Liver (tissue), 9 donors: ENCODE results near the gene C14orf132. TPM values are rescaled to one million over a fixed set of nuclear protein-coding genes. Genes with fewer than 3 reads are reported as not detected.
A peak's percentile ranks its signal among the peaks of the same experiment; 100 is the strongest.

Experiments
- DNase-seq: peaks from one replicate; pipeline ENCODE4 v3.0.0-alpha.2; 2017; ENCODE audit warnings: low spot score
- H3K27ac ChIP-seq, 2 donors: one replicate each; pipeline ENCODE4 v1.7.0; 2013; ENCODE audit warnings: inconsistent platforms in 2 of 2, low read length in 2 of 2, control low read depth in 1 of 2, low read depth in 1 of 2, mild to moderate bottlenecking in 1 of 2
- H3K27me3 ChIP-seq, 4 donors: one replicate each; pipeline versions ENCODE4 v1.6.1 to v1.7.0; 2013; ENCODE audit warnings: low read length in 3 of 4, inconsistent platforms in 1 of 4, mild to moderate bottlenecking in 1 of 4, moderate library complexity in 1 of 4; ENCODE audit not compliant: control insufficient read depth in 4 of 4, insufficient read depth in 4 of 4
- H3K36me3 ChIP-seq, 4 donors: one replicate each; pipeline versions ENCODE4 v1.6.1 to v1.7.0; 2013; ENCODE audit warnings: low read length in 3 of 4, mild to moderate bottlenecking in 3 of 4, low read depth in 1 of 4, moderate library complexity in 1 of 4; ENCODE audit not compliant: control insufficient read depth in 4 of 4, insufficient read depth in 3 of 4
- H3K4me1 ChIP-seq, 4 donors: one replicate each; pipeline versions ENCODE4 v1.6.1 to v1.7.0; 2013; ENCODE audit warnings: low read length in 3 of 4, mild to moderate bottlenecking in 3 of 4, moderate library complexity in 1 of 4; ENCODE audit not compliant: control insufficient read depth in 4 of 4, insufficient read depth in 4 of 4
- H3K4me3 ChIP-seq, 3 donors: one replicate each; pipeline versions ENCODE4 v1.6.1 to v1.7.0; 2013; ENCODE audit warnings: low read length in 3 of 3, control low read depth in 1 of 3, low read depth in 1 of 3, mild to moderate bottlenecking in 1 of 3
- H3K9ac ChIP-seq, 2 donors: one replicate each; pipeline ENCODE4 v1.7.0; 2013; ENCODE audit warnings: low read length in 2 of 2, mild to moderate bottlenecking in 2 of 2, moderate library complexity in 2 of 2, control low read depth in 1 of 2, low read depth in 1 of 2
- H3K9me3 ChIP-seq, 4 donors: one replicate each; pipeline versions ENCODE4 v1.6.1 to v1.7.0; 2013; ENCODE audit warnings: low read length in 3 of 4; ENCODE audit not compliant: control insufficient read depth in 4 of 4
- ATF3 ChIP-seq: IDR thresholded peaks from 2 replicates; pipeline ENCODE4 v1.6.1; 2016; ENCODE audit warnings: antibody characterized with exemption
- CTCF ChIP-seq: fragments of 150-350 bp; IDR thresholded peaks from 2 replicates; pipeline ENCODE4 v1.5.1; 2017; ENCODE audit warnings: improper control_type of control experiment, low read depth, low read length; ENCODE audit not compliant: missing input control
- EGR1 ChIP-seq, 2 donors: IDR thresholded peaks; 2 replicates each; pipeline ENCODE4 v1.6.1; 2016 to 2018; ENCODE audit warnings: antibody characterized with exemption in 2 of 2, low read depth in 2 of 2
- FOXA1 ChIP-seq: IDR thresholded peaks from 2 replicates; pipeline ENCODE4 v1.6.1; 2016; ENCODE audit warnings: antibody characterized with exemption
- FOXA2 ChIP-seq: IDR thresholded peaks from 2 replicates; pipeline ENCODE4 v1.6.1; 2016; ENCODE audit warnings: antibody characterized with exemption
- GABPA ChIP-seq, 2 donors: IDR thresholded peaks in 1 of 2; conservative IDR thresholded peaks in 1 of 2; 2 replicates each; pipeline ENCODE4 v1.6.1; 2016; ENCODE audit warnings: antibody characterized with exemption in 2 of 2, mild to moderate bottlenecking in 1 of 2, moderate library complexity in 1 of 2
- HNF4A ChIP-seq, 2 donors: conservative IDR thresholded peaks; 2 replicates each; pipeline ENCODE4 v1.6.1; 2016; ENCODE audit warnings: antibody characterized with exemption in 2 of 2, mild to moderate bottlenecking in 2 of 2
- HNF4G ChIP-seq: IDR thresholded peaks from 2 replicates; pipeline ENCODE4 v1.6.1; 2016; ENCODE audit warnings: antibody characterized with exemption
- JUND ChIP-seq, 2 donors: IDR thresholded peaks; 2 replicates each; pipeline ENCODE4 v1.6.1; 2016; ENCODE audit warnings: antibody characterized with exemption in 2 of 2
- MAX ChIP-seq: IDR thresholded peaks from 2 replicates; pipeline ENCODE4 v1.6.1; 2016; ENCODE audit warnings: antibody characterized with exemption
- NR2F2 ChIP-seq: IDR thresholded peaks from 2 replicates; pipeline ENCODE4 v1.6.1; 2016; ENCODE audit warnings: antibody characterized with exemption
- RAD21 ChIP-seq, 2 donors: IDR thresholded peaks; 2 replicates each; pipeline ENCODE4 v1.6.1; 2016; ENCODE audit warnings: antibody characterized with exemption in 2 of 2, mild to moderate bottlenecking in 2 of 2
- REST ChIP-seq: IDR thresholded peaks from 2 replicates; pipeline ENCODE4 v1.6.1; 2016; ENCODE audit warnings: antibody characterized with exemption, mild to moderate bottlenecking
- RXRA ChIP-seq, 2 donors: IDR thresholded peaks; 2 replicates each; pipeline ENCODE4 v1.6.1; 2017 to 2018; ENCODE audit warnings: antibody characterized with exemption in 2 of 2, mild to moderate bottlenecking in 1 of 2
- SP1 ChIP-seq: IDR thresholded peaks from 2 replicates; pipeline ENCODE4 v1.6.1; 2018; ENCODE audit warnings: antibody characterized with exemption, mild to moderate bottlenecking
- TAF1 ChIP-seq: conservative IDR thresholded peaks from 2 replicates; pipeline ENCODE4 v1.6.1; 2016; ENCODE audit warnings: antibody characterized with exemption, mild to moderate bottlenecking
- YY1 ChIP-seq: IDR thresholded peaks from 2 replicates; pipeline ENCODE4 v1.6.1; 2016; ENCODE audit warnings: antibody characterized with exemption, mild to moderate bottlenecking
- ZBTB33 ChIP-seq: IDR thresholded peaks from 2 replicates; pipeline ENCODE4 v1.6.1; 2016; ENCODE audit warnings: antibody characterized with exemption
- whole genome bisulfite sequencing: extraction: QIAGEN DNeasy Blood & Tissue Kit; methylation state at CpG from one replicate; pipeline ENCODE4 v1.1.7; 2013; 5-methylcytosine and 5-hydroxymethylcytosine counted together
- polyA plus RNA-seq, 2 donors: library from polyadenylated mRNA; stranded (reverse) in 1 of 2; unstranded in 1 of 2; fragments of 200-250 nt in 1 of 2; fragments of >200 nt in 1 of 2; fragmentation: Nextera tagmentation in 1 of 2; extraction: Ambion mirVana in 1 of 2; gene quantifications; one replicate each; pipeline versions ENCODE4 v1.2.1 to v1.2.3, GENCODE V29; 2013 to 2015
- total RNA-seq, 2 donors: library from RNA; depleted of rRNA; stranded (reverse); fragments of >200 nt; gene quantifications; one replicate each; pipeline ENCODE4 v1.2.3, GENCODE V29; 2014
- donor health status: healthy.
- donor health status: healthy.
- donor health status: healthy.
- donor health status: healthy.
- donor health status: healthy.

Gene C14orf132
- total and polyA plus RNA-seq, 4 donors, result 1.8 to 3.0 (median 2.1) TPM

- Histone ChIP-seq H3K27ac (no peak overlapping the region), H3K4me1 (no peaks in the 10 kb centered on the region), H3K36me3 (no peaks in the 10 kb centered on the region), H3K9me3 (peaks cover 4 to 10% (median 9%) of the 10 kb centered on the region in 4 donors), H3K27me3 (no peaks in the 10 kb centered on the region), H3K9ac (no peak overlapping the region), H3K4me3 (no peak overlapping the region)
- WGBS, result 24% methylated on average over 3 of the region's 3 CpGs
- no peak for TF ChIP-seq FOXA2
- TF ChIP-seq HNF4A (conservative IDR thresholded peaks at IDR 0.05), result no peak
- TF ChIP-seq REST, result no peak
- TF ChIP-seq HNF4G, result no peak
- TF ChIP-seq ATF3, result no peak
- TF ChIP-seq EGR1 (IDR thresholded peaks at IDR 0.05; ENCODE audit: low read depth in 2 of 2), result no peak
- no peak for TF ChIP-seq RAD21 (IDR thresholded peaks at IDR 0.05)
- no peak for TF ChIP-seq TAF1
- TF ChIP-seq MAX, result no peak
- no peak for TF ChIP-seq RXRA (IDR thresholded peaks at IDR 0.05)
- TF ChIP-seq YY1, result no peak
- no peak for TF ChIP-seq CTCF
- no peak for TF ChIP-seq JUND (IDR thresholded peaks at IDR 0.05)
- TF ChIP-seq GABPA (IDR thresholded peaks at IDR 0.05 in 1 of 2, conservative IDR thresholded peaks at IDR 0.05 in 1 of 2), result no peak
- TF ChIP-seq NR2F2, result no peak
- TF ChIP-seq FOXA1, result no peak
- TF ChIP-seq SP1, result no peak
- TF ChIP-seq ZBTB33, result no peak
- DNase-seq, result no peak
These were observed 44.6 kb upstream of the C14orf132 start for GRCh38 chr14:95994593-95994928.

- no peak for TF ChIP-seq YY1
- peak; percentile 80 to 82 for TF ChIP-seq RAD21 (IDR thresholded peaks at IDR 0.05)
- TF ChIP-seq CTCF, result peak; percentile 61
- TF ChIP-seq RXRA (IDR thresholded peaks at IDR 0.05), result no peak
- Histone ChIP-seq H3K9ac (no peak overlapping the region), H3K9me3 (no peaks in the 10 kb centered on the region), H3K27ac (no peak overlapping the region), H3K27me3 (no peaks in the 10 kb centered on the region), H3K36me3 (no peaks in the 10 kb centered on the region), H3K4me3 (no peak overlapping the region), H3K4me1 (no peaks in the 10 kb centered on the region)
- 17% methylated on average over 1 of the region's 1 CpG for WGBS
- no peak for DNase-seq
These were observed 40.5 kb upstream of the C14orf132 start for GRCh38 chr14:95998656-95999055.
